LNCaP clone FGC (cell line): Measurements from ENCODE around the gene HCFC1R1.

Experiments
- DNase-seq: peaks from one replicate; pipeline ENCODE4 v3.0.0-alpha.2; 2011; ENCODE audit warnings: low read depth
- H3K4me3 ChIP-seq: 2 replicates; pipeline ENCODE4 v1.5.1; 2011; ENCODE audit warnings: mild to moderate bottlenecking, low read depth, low read length, control low read depth
- TF ChIP-seq, protein P1 (sequence below): IDR thresholded peaks from 2 replicates; pipeline ENCODE4 v1.5.1; 2012; ENCODE audit warnings: mild to moderate bottlenecking; ENCODE audit not compliant: control insufficient read depth, insufficient read depth; ENCODE audit errors: extremely low read depth

Gene HCFC1R1

DNA sequence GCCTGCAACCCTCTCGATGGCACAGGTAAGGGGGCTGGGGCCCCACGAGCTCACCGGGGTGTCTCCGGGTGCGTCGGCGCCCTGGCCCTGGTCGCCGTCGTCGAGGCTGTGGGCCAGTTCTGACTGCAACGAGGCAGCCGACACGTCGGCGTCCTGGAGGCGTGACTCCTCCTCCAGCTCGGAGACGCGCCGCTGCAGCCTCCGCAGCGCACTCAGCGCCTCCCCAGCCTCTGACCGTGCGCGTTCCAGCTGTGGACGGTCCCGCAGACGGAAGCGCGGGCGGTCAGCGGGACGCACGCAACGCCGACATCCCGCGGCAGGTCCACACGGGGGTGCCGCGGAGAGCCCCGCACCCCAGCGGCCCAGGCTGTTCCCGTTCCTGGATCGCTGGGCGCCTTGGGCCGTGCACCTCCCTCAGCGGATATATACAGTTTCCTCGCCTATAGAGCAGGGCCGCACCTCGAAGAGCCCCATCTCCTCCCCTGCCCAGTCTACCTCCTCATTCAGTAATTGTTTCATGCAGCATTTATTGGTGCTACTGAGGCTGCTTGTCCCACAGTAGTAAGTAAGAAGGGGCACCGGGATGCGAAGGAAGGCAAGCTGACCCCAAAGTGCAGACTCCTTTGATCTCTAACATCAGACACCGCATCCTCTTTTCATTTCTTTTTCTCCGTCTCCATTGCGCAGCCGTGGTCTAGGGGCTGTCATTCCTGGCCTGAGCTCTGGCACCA lies 5.9 kb upstream of the HCFC1R1 start:
- no peak overlapping the region for H3K4me3 ChIP-seq
- no peak for DNase-seq
- TF ChIP-seq, protein P1, sequence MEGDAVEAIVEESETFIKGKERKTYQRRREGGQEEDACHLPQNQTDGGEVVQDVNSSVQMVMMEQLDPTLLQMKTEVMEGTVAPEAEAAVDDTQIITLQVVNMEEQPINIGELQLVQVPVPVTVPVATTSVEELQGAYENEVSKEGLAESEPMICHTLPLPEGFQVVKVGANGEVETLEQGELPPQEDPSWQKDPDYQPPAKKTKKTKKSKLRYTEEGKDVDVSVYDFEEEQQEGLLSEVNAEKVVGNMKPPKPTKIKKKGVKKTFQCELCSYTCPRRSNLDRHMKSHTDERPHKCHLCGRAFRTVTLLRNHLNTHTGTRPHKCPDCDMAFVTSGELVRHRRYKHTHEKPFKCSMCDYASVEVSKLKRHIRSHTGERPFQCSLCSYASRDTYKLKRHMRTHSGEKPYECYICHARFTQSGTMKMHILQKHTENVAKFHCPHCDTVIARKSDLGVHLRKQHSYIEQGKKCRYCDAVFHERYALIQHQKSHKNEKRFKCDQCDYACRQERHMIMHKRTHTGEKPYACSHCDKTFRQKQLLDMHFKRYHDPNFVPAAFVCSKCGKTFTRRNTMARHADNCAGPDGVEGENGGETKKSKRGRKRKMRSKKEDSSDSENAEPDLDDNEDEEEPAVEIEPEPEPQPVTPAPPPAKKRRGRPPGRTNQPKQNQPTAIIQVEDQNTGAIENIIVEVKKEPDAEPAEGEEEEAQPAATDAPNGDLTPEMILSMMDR: no peak

DNA sequence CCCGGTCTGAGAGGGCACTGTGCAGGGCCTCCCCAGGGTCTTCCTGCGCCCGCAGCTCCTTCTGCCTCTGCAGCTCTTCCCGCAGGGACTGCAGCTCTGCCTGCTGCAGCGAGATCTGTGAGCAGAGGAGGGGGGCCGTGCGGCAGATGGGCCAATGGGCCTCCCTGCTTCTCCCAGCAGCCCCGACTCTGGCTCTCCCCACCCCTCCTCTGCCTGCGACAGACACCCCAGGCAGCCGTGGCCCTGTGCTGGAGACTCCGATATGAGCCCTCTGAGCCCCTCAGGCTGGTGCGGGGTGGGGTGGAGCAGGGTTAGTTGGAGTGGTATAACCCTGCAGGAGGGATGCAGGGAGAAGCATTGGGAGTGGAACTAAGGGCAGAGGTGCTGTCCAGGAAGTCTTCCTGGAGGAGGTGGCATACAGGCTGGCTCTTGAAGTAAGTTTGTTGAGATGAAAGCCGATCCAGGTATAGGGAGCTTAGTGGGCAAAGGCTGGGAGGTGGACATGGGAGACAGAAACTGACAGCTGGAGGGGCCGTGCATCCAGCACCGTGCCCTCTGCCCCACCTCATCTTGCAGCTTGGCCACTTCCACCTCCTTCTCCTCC lies 5.1 kb upstream of the HCFC1R1 start:
- TF ChIP-seq, protein P1: no peak
- H3K4me3 ChIP-seq: no peak overlapping the region
- DNase-seq: no peak

DNA sequence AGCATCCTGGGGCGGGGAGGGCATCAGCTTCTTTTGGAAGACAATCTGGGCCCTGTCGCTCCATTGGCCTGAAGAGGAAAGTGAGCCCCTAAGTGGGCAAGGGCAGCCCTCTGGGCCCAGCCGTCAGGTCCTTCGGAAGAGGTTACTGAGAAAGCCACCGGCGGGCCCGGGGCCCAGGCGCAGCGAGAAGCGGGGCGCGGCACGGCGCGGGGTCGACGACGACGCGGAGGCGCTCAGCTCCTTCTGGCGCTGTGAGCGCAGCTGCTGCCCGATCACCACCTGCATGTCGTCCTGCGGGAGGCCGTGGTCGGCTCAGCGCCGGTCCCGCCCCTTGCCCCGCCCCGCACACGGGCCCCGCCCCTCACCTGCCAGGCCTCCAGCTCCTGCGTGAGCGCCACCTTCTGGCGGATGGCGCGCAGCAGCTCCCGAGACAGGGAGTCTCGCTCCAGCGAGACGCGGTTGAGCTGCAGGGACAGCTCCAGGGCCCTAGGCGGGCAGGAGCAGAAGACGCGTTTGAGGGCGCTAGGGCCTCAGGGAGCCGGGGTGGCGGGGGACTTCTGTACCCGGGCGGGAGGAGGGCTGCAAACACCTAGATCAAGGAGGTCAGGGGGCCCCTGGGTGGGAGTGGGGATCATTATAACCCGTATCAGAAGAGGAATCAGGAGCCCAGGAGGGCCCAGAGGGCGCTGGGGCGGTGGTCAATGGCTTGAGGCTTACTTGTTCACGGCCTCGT lies 4.4 kb upstream of the HCFC1R1 start:
- TF ChIP-seq, protein P1: peak; percentile 98
- H3K4me3 ChIP-seq: peak overlapping the region; percentile 28; the same call in 1 of the 2 replicates
- no peak for DNase-seq

DNA sequence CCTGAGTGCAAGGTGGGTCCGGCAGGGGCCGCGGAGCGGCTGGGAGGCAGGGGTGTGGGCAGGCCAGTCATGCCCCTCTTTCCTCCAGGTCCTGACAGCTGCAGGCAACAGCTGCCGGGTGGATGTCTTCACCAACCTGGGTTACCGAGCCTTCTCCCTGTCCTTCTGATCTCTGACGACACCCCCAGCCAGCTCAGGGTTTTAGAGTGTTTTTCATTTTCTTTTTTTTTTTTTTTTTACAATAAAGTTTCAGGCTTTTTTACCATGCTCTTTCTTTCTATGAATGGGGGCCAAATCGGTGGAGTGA lies 3.7 kb upstream of the HCFC1R1 start:
- no peak overlapping the region; the same call in 1 of the 2 replicates for H3K4me3 ChIP-seq
- no peak for DNase-seq
- TF ChIP-seq, protein P1: no peak

DNA sequence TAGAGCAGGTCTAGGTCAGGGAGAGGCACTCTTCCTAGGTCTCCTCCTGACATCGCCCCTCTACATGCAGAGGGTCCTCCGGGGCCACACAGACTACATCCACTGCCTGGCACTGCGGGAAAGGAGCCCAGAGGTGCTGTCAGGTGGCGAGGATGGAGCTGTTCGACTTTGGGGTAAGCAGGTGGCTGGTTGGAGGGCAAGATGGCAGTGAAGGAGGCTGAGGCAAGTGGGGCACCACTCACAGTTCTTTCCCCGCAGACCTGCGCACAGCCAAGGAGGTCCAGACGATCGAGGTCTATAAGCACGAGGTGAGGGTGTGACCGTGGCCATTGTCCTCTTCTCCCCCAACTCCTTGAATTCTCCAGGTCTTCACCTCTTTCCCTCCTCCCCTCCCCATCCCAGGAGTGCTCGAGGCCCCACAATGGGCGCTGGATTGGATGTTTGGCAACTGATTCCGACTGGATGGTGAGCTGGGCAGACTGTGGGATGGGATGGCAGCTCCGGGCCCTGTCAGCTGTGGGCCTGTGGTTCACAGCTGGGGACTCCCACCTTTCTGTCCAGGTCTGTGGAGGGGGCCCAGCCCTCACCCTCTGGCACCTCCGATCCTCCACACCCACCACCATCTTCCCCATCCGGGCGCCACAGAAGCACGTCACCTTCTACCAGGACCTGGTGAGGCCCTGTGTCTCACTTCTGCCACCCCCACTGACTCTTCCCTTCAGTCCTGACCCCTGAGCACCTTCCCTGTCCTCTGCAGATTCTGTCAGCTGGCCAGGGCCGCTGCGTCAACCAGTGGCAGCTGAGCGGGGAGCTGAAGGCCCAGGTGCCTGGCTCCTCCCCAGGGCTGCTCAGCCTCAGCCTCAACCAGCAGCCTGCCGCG lies 3.1 kb upstream of the HCFC1R1 start:
- H3K4me3 ChIP-seq: no peak overlapping the region
- TF ChIP-seq, protein P1: no peak
- DNase-seq: no peak

DNA sequence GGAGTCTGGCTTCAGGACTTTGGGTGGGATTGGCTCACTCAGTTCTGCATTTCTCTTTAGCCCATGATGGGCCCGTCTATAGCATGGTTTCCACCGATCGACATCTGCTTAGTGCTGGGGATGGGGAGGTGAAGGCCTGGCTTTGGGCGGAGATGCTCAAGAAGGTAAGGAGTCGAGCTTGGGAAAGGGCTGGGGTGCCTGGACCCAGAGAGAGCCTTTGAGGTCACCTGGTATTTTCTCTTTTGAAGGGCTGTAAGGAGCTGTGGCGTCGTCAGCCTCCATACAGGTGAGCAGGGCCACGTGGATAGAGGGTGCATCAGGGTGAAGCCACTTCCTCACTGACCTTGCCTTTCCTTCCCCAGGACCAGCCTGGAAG lies 2.2 kb upstream of the HCFC1R1 start:
- DNase-seq: no peak
- no peak overlapping the region for H3K4me3 ChIP-seq
- TF ChIP-seq, protein P1: no peak
